ENCODE results near the gene CD81.

The CD81 gene

GRCh38 chr11:2380396-2380795, 3.3 kb downstream of the CD81 start:
- Histone ChIP-seq H4K20me1 (ENCODE audit: low read depth, low read length) (peaks cover 21% of the 10 kb centered on the region), H3K27ac (ENCODE audit: low read depth, low read length) (peak overlapping the region; percentile 85)

GRCh38 chr11:2380807-2381350, 3.8 kb downstream of the CD81 start:
- H3K36me3 ChIP-seq (ENCODE audit: low read length): no peaks in the 10 kb centered on the region
- H4K20me1 ChIP-seq (ENCODE audit: low read depth, low read length): peaks cover 21% of the 10 kb centered on the region
- no peaks in the 10 kb centered on the region for H3K9me2 ChIP-seq (replicated peaks; ENCODE audit: insufficient read depth, low read length)
- peak overlapping the region; percentile 44 for H3K9ac ChIP-seq (ENCODE audit: low read length)
- no peak for TF ChIP-seq EZH2phosphoT487 (conservative IDR thresholded peaks at IDR 0.05; ENCODE audit: low read length)
- peaks cover 48% of the 10 kb centered on the region for H3F3A ChIP-seq (ENCODE audit: insufficient read depth)
- H3K4me2 ChIP-seq (ENCODE audit: low read depth, low read length, poor library complexity, severe bottlenecking): peak overlapping the region; percentile 77
- H2AFZ ChIP-seq (ENCODE audit: low read depth, low read length, severe bottlenecking): no peak overlapping the region
- H3K4me3 ChIP-seq (ENCODE audit: insufficient read depth, low read length, poor library complexity, severe bottlenecking): peak overlapping the region; percentile 7
- no peaks in the 10 kb centered on the region for H3K27me3 ChIP-seq (ENCODE audit: low read length)
- peaks cover 62% of the 10 kb centered on the region for H3K79me2 ChIP-seq (ENCODE audit: insufficient read depth, low read length)
- H3K27ac ChIP-seq (ENCODE audit: low read depth, low read length): peak overlapping the region; percentile 85
- H3K9me3 ChIP-seq (ENCODE audit: insufficient read depth, low read length): no peaks in the 10 kb centered on the region

More at GRCh38 chr11:2380396-2380795, 3.3 kb downstream of the CD81 start:
- H2AFZ ChIP-seq (ENCODE audit: low read depth, low read length, severe bottlenecking): no peak overlapping the region
- no peaks in the 10 kb centered on the region for H3K27me3 ChIP-seq (ENCODE audit: low read length)
- H3K79me2 ChIP-seq (ENCODE audit: insufficient read depth, low read length): peaks cover 62% of the 10 kb centered on the region
- H3K4me3 ChIP-seq (ENCODE audit: insufficient read depth, low read length, poor library complexity, severe bottlenecking): peak overlapping the region; percentile 7
- H3K9me2 ChIP-seq (replicated peaks; ENCODE audit: insufficient read depth, low read length): no peaks in the 10 kb centered on the region
- H3K9me3 ChIP-seq (ENCODE audit: insufficient read depth, low read length): no peaks in the 10 kb centered on the region
- TF ChIP-seq CTCF (IDR thresholded peaks at IDR 0.05; ENCODE audit: insufficient read depth, low read length, poor library complexity, severe bottlenecking) (no peak), EZH2phosphoT487 (conservative IDR thresholded peaks at IDR 0.05; ENCODE audit: low read length) (no peak)
- peak overlapping the region; percentile 44 for H3K9ac ChIP-seq (ENCODE audit: low read length)
- no peaks in the 10 kb centered on the region for H3K36me3 ChIP-seq (ENCODE audit: low read length)
- H3F3A ChIP-seq (ENCODE audit: insufficient read depth): peaks cover 43% of the 10 kb centered on the region
- H3K4me2 ChIP-seq (ENCODE audit: low read depth, low read length, poor library complexity, severe bottlenecking): peak overlapping the region; percentile 77

- H4K20me1 ChIP-seq (ENCODE audit: low read depth, low read length): peaks cover 21% of the 10 kb centered on the region
- no peak for TF ChIP-seq CTCF (IDR thresholded peaks at IDR 0.05; ENCODE audit: insufficient read depth, low read length, poor library complexity, severe bottlenecking)
- TF ChIP-seq EZH2phosphoT487 (conservative IDR thresholded peaks at IDR 0.05; ENCODE audit: low read length): no peak
- peaks cover 55% of the 10 kb centered on the region for H3F3A ChIP-seq (ENCODE audit: insufficient read depth)
- H3K36me3 ChIP-seq (ENCODE audit: low read length): no peaks in the 10 kb centered on the region
- H3K9me3 ChIP-seq (ENCODE audit: insufficient read depth, low read length): no peaks in the 10 kb centered on the region
- peak overlapping the region; percentile 77 for H3K4me2 ChIP-seq (ENCODE audit: low read depth, low read length, poor library complexity, severe bottlenecking)
- H3K79me2 ChIP-seq (ENCODE audit: insufficient read depth, low read length): peaks cover 66% of the 10 kb centered on the region
- H3K27me3 ChIP-seq (ENCODE audit: low read length): no peaks in the 10 kb centered on the region
- H3K9me2 ChIP-seq (replicated peaks; ENCODE audit: insufficient read depth, low read length): no peaks in the 10 kb centered on the region
- H2AFZ ChIP-seq (ENCODE audit: low read depth, low read length, severe bottlenecking): no peak overlapping the region
- H3K27ac ChIP-seq (ENCODE audit: low read depth, low read length): peak overlapping the region; percentile 85
- no peak overlapping the region for H3K4me3 ChIP-seq (ENCODE audit: insufficient read depth, low read length, poor library complexity, severe bottlenecking)
- H3K9ac ChIP-seq (ENCODE audit: low read length): peak overlapping the region; percentile 23; the same call in 1 of the 2 replicates
These were observed 4.5 kb downstream of the CD81 start for GRCh38 chr11:2381494-2382128.

GRCh38 chr11:2382129-2382517, 5.0 kb downstream of the CD81 start:
- Histone ChIP-seq H3K27ac (ENCODE audit: low read depth, low read length) (peak overlapping the region; percentile 85), H3K79me2 (ENCODE audit: insufficient read depth, low read length) (peaks cover 72% of the 10 kb centered on the region), H4K20me1 (ENCODE audit: low read depth, low read length) (peaks cover 21% of the 10 kb centered on the region)

More at GRCh38 chr11:2382129-2382517, 5.0 kb downstream of the CD81 start:
- H2AFZ ChIP-seq (ENCODE audit: low read depth, low read length, severe bottlenecking): no peak overlapping the region
- no peak overlapping the region for H3K4me3 ChIP-seq (ENCODE audit: insufficient read depth, low read length, poor library complexity, severe bottlenecking)
- TF ChIP-seq CTCF (IDR thresholded peaks at IDR 0.05; ENCODE audit: insufficient read depth, low read length, poor library complexity, severe bottlenecking) (no peak), EZH2phosphoT487 (conservative IDR thresholded peaks at IDR 0.05; ENCODE audit: low read length) (no peak)
- peak overlapping the region; percentile 23 for H3K9ac ChIP-seq (ENCODE audit: low read length)
- H3K9me2 ChIP-seq (replicated peaks; ENCODE audit: insufficient read depth, low read length): no peaks in the 10 kb centered on the region
- H3K4me2 ChIP-seq (ENCODE audit: low read depth, low read length, poor library complexity, severe bottlenecking): peak overlapping the region; percentile 77
- H3K27me3 ChIP-seq (ENCODE audit: low read length): no peaks in the 10 kb centered on the region
- H3K36me3 ChIP-seq (ENCODE audit: low read length): no peaks in the 10 kb centered on the region
- H3K9me3 ChIP-seq (ENCODE audit: insufficient read depth, low read length): no peaks in the 10 kb centered on the region
- peaks cover 60% of the 10 kb centered on the region for H3F3A ChIP-seq (ENCODE audit: insufficient read depth)

Data from SU-DHL-6 (cell line).